Activated CD8-positive, alpha-beta memory T cell treated with anti-CD3 and anti-CD28 coated beads for 1 hour (primary cell): Measurements from ENCODE around the gene TTC16.
A peak's percentile ranks its signal among the peaks of the same experiment; 100 is the strongest.

Experiments
- DNase-seq, 2 donors: peaks; one replicate each; pipeline ENCODE4 v3.0.0-alpha.2; 2020; ENCODE audit warnings: low read depth in 1 of 2; ENCODE audit errors: extremely low read depth in 1 of 2

The TTC16 gene

GRCh38 chr9:127715470-127716337, at the start of gene TTC16, which contains the start of gene PTRH1:
Gene TTC16 (plus strand): TSS chr9:127716079. CDS start chr9:127716146, 67 bp downstream.
Gene PTRH1 (minus strand): TSS chr9:127715663. CDS start chr9:127715639, 24 bp downstream.
- peak; percentile 91 to 96 for DNase-seq

- no peak for DNase-seq
Observed at GRCh38 chr9:127667127-127667844, 48.6 kb upstream of the TTC16 start.

GRCh38 chr9:127667906-127668305, 48.0 kb upstream of the TTC16 start:
- no peak for DNase-seq

GRCh38 chr9:127673234-127673633, 42.6 kb upstream of the TTC16 start:
- no peak for DNase-seq

GRCh38 chr9:127676638-127677037, 39.2 kb upstream of the TTC16 start:
- no peak for DNase-seq

GRCh38 chr9:127679506-127679905, 36.4 kb upstream of the TTC16 start:
- no peak for DNase-seq

- no peak for DNase-seq
Observed at GRCh38 chr9:127680226-127680625, 35.7 kb upstream of the TTC16 start.

- no peak for DNase-seq
Observed at GRCh38 chr9:127680846-127681245, 35.0 kb upstream of the TTC16 start.

- DNase-seq: no peak
Observed at GRCh38 chr9:127682351-127683136, 33.3 kb upstream of the TTC16 start.

GRCh38 chr9:127683723-127684122, 32.2 kb upstream of the TTC16 start:
- no peak for DNase-seq

GRCh38 chr9:127684576-127684975, 31.3 kb upstream of the TTC16 start:
- no peak for DNase-seq

- DNase-seq: no peak
Observed at GRCh38 chr9:127686461-127687393, 29.2 kb upstream of the TTC16 start.

- DNase-seq: no peak
Observed at GRCh38 chr9:127689329-127690000, 26.4 kb upstream of the TTC16 start.

- DNase-seq: no peak
Observed at GRCh38 chr9:127690735-127691134, 25.1 kb upstream of the TTC16 start.

- no peak for DNase-seq
Observed at GRCh38 chr9:127692071-127692470, 23.8 kb upstream of the TTC16 start.

GRCh38 chr9:127693143-127693542, 22.7 kb upstream of the TTC16 start:
- no peak for DNase-seq

- DNase-seq: no peak
Observed at GRCh38 chr9:127693697-127694096, 22.2 kb upstream of the TTC16 start.

GRCh38 chr9:127694890-127695720, 20.8 kb upstream of the TTC16 start:
- DNase-seq: no peak

- DNase-seq: no peak
Observed at GRCh38 chr9:127697575-127697974, 18.3 kb upstream of the TTC16 start.
